Activated gamma-delta T cell treated with Interleukin-2 at 50 U/mL for 16 hours (primary cell): ENCODE data around the gene MAL.

Experiments used
- DNase-seq: peaks from one replicate; pipeline ENCODE4 v3.0.0-alpha.2; 2020

MAL gene

DNA sequence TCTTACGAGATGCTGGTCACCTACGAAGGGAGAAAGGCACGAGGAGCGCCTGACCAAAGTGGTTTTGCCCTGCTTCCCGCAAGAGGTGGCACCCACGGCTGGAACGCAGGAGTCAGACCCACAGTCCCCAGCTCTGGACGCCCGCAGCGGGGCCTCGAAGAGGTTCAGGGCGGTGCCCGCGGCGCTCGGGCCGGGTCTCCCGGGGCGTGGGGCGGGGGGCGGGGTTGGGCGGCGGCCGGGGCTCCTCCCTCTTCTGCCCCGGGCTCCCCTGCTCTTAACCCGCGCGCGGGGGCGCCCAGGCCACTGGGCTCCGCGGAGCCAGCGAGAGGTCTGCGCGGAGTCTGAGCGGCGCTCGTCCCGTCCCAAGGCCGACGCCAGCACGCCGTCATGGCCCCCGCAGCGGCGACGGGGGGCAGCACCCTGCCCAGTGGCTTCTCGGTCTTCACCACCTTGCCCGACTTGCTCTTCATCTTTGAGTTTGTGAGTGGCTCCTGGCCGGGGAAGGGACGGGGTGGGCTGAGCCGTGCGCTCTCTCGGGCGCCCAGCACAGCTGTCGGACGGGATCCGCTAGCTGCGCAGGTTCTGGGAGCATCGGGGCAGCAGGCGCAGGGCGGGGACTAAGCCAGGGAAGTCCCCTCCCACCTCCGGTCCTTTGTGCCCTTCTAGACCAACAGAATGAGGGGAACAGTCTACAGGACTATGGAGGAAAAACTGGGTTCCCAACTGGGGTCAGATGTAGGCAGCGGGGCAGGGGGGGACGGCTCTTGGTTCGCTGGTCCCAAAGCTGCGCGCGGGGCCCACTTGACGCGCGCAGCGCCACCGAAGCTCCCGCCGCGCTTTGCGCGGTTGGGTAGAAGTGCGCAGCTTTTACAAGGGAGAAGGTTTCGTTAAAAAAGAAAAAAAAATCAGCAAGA, at the start of gene MAL:
Gene MAL (plus strand): TSS at position 303 of the 914 bp plus-strand sequence. CDS start 85 bp downstream, at position 388.
- DNase-seq: peak; percentile 50

DNA sequence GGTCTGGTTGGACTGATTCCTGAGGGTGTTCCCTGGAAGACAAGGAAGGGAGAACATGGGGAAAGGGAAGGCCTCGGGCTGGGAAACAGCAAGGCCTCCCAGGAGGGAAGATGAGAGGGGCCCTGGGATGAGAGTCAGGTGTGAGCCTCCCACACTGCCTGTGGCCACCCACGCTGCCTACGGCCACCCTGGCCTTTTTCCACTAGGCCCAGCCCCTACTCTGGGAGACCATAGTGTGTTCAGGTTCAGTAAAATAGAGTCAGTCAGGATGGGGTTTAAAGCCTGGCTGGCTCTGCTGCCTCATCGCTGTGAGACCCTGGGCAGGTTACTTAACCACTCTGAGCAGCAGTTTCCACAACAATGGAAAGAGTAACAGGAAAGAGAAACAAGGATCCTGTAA, 47.7 kb upstream of the MAL start:
- DNase-seq: no peak

GRCh38 chr2:94978917-94979316, 46.6 kb upstream of the MAL start:
- DNase-seq: no peak

DNA sequence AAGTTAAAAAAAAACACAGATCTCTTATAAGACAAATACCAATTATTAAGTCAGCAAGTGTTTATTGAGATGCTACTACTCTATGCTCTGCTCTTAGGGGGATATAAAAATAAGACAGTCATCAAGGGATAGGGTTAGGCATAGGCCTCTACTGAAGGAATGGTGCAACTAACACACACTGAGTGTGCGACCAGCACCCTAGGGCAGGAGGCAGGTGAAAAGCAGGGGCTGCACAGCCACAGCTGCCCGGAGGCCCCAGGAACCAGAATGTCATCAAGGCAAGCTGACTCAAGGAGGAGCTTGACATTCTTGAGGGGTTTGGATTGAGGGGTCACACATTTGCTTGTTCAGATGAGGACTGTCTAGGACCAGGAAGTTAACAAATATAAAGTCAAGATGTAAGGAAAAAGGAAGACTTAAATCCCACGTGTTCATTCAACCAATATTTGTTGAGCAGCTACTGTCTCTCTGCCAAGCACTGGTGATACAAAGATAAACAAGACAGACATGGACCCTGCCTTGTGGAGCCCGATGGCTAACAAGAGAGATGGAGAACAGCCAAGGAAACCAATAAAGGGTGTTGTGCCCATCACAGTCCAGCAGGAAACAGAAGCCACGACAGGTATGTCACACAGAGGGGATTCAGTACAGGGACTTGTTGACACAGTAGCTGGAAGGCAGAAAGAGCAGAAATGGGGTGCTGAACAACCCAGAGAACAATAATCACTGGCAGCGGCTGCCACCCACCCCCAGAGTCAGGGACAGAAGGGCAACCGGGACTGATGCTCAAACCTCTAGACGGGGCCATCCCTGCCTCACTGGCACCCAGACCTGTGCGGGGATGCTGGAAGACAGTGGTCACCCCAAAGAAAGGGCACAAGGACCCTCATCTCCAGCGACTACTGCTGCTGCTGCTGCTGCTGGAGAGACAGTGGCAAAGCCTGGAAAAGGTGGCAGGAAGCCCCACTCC, 45.8 kb upstream of the MAL start:
- no peak for DNase-seq

- no peak for DNase-seq
Measured at GRCh38 chr2:94980406-94980805, 45.1 kb upstream of the MAL start.

DNA sequence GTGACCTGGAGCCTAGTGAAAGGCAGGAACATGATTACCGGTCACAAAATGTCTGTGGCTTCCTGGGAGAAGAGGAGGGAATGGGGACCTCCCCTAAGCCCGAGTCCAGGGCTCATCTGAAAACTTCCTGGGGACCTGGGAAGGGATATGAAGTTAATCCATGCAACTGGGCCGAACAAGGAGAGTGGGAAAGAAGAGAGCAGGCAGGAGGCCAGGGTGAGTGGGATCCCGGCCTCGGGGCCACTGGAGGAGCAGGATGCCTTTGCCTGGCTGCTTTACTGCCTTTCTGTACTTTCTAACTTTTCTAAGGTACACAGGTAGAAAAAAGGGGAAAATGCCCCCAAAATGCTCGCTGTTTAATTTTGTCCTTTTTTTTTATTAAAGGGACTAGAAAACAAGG, 43.4 kb upstream of the MAL start:
- DNase-seq: no peak

DNA sequence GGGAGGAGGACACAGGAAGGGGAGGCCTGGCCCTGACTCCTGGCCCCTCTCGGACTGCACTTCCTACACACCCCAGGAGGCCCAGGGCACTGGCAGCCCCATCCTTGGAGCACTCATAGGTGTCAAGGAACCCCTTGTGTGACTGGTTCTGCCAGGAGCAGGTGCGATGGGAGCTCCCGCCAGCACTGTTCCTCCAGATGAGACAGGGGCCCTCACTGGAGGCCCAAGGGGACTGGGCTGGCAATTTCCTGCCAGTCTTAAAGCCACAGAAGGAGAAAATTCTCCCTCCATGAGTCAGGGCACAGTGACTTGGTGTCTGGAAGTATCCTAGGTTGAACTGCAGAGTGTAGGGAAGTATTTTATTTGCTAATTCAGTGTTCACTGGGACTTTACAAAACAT, 42.8 kb upstream of the MAL start:
- DNase-seq: no peak

- DNase-seq: no peak
Measured at GRCh38 chr2:94984964-94985575, 40.4 kb upstream of the MAL start.

GRCh38 chr2:94985636-94986035, 39.9 kb upstream of the MAL start:
- DNase-seq: no peak

- no peak for DNase-seq
Measured at GRCh38 chr2:94986392-94986963, 39.0 kb upstream of the MAL start.

DNA sequence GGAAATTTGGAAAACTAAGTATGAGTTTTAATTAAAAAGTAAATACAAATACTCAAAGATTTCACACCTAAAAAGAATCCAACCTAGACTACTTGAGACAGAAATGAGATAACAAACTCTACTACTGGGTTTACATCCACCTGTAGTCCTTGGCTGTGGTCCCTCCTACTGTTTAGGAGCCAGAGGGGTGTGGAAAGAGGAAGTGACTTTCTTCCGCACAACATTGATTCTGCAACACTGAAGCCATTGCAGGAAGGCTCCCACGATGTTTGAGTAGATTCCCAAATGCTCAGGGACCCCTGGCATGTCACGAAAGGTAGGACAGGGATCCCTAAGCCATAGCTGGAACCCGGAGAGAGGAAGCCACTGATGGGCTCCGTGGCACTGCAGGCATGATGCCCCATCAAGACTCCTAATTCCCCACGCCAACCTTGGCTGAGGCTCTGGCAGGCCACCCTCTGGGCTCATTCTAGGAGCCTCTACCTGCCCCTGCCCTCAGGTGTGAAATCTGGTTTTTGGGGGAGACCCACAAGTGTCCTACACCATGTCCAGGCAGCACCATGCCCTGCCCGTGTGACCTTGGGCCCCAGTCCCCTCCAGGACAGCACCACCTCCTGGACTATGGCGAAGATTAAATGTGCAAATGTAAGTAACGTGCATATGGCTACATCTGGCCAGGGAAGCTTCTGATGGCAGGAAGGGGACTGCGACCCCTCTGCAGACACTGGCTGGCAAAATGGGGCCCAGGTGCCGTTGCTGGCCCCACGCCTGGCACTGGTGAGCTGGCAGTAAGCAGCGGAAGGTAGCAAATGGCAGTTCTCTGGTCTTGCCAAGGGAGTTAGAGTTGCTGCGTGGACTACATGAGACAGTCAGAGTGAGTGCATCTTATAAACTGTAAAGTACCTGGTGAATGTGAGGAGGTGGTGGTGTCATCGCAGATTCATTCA, 38.2 kb upstream of the MAL start:
- DNase-seq: no peak

GRCh38 chr2:94990956-94991355, 34.6 kb upstream of the MAL start:
- no peak for DNase-seq

- DNase-seq: no peak
Measured at GRCh38 chr2:94992360-94992759, 33.1 kb upstream of the MAL start.

- no peak for DNase-seq
Measured at GRCh38 chr2:94993176-94994062, 32.1 kb upstream of the MAL start.

DNA sequence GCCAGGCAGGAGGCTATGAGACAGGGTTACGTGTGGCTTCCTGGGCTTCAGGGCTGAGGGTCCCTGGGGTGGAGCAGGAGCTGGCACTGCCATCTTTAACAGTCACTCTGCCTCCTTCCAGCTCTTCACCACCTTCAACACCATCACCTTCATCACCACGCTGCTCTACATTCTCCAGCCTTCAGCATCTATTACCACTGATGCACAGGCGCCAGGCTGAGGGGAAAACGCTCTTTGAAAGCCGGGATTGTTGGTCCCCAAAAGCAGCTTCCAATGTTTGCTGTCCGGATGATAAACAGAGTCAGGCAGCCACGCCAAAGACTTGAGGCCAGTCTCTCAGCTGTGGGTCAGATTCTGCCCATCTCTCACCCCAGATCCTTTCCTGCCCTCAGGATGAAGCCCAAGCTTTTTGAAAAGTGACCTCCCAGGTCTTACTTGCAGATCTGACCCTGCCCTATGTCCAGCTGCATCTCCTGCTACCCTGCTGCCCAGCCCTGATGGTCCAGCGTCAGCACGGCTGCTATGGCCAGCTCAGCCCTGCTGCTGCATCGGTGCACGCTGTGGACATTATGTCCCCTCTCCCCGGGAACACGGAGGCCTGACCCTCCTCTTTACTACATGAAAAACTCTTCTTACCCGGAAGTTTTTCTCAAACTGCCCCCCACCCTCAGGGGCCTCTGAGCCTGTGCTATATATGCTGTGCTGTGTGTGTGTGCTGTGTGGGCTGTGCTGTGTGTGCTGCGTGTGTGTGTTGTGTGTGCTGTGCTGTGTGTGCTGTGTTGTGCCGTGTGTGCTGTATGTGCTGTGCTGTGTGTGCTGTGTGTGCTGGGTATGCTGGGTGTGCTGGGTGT, 31.2 kb upstream of the MAL start:
- DNase-seq: no peak

DNA sequence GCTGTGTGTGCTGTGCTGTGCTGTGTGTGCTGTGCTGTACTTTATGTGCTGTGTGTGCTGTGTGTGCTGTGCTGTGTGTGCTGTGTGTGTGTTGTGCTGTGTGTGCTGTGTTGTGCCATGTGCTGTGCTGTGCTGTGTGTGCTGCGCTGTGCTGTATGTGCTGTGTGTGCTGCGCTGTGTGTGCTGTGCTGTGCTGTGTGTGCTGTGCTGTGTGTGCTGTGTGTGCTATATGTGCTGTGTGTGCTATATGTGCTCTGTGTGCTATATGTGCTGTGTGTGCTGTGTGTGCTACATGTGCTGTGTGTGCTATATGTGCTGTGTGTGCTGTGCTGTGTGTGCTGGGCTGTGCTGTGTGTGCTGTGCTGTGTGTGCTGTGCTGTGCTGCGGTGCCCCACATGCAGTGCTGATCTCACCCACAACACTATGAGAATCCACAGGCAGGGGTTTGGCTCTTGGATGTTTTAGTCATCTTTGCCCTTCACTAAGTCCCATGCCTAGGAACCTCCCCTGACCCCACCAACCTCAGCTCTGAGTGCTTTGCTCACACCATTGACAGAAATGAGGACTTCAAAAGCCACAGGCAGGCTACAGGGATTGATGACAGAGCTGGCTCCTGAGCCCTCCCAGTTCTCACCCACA, 30.5 kb upstream of the MAL start:
- DNase-seq: no peak

DNA sequence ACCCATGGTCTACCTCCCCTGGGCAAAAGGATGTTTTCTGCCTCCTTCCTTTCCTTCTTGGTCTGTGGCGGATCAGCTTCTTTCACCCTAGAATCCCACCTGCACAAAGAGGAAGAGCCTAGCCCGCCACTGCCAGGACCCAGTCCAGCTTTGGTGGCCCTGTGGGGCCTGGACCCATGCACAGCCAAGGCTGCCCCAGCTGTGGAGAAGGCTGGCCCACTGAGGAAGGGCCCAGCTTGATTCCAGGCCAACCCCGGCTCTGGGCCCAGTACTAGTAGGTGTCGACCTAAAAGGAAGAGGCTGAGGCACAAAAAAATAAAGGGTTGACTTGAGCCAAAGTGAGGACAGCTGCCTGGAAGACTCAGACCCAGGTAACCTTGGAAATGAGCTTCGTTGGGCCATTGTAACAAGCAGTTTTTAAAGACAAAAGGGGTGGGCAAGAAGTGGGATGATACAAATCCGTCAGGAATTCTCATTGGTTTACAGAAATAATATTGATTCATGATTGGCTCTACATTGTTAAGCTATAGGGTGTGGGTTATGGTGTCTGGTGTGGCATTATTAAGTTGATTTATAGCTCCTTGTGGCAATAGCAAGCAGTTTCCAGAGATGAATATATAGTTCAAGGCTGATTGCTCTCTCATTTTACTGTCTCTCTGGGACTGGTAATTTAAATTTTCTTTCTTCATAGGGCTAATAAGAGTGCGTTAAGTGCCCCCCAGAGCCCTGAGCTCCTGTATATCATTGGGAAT, 29.8 kb upstream of the MAL start:
- no peak for DNase-seq
